GM19238 (cell line): Measurements from ENCODE around the gene TMEM192.
A peak's percentile ranks its signal among the peaks of the same experiment; 100 is the strongest.
"Not testable (repeated sequence)": the region's sequence is repeated elsewhere in the genome, so short reads cannot be mapped to it uniquely, and the experiment has no call there.

Experiments
- DNase-seq: peaks from one replicate; pipeline ENCODE4 v3.0.0; 2011; ENCODE audit warnings: low spot score; ENCODE audit not compliant: insufficient read length

Gene TMEM192

DNA sequence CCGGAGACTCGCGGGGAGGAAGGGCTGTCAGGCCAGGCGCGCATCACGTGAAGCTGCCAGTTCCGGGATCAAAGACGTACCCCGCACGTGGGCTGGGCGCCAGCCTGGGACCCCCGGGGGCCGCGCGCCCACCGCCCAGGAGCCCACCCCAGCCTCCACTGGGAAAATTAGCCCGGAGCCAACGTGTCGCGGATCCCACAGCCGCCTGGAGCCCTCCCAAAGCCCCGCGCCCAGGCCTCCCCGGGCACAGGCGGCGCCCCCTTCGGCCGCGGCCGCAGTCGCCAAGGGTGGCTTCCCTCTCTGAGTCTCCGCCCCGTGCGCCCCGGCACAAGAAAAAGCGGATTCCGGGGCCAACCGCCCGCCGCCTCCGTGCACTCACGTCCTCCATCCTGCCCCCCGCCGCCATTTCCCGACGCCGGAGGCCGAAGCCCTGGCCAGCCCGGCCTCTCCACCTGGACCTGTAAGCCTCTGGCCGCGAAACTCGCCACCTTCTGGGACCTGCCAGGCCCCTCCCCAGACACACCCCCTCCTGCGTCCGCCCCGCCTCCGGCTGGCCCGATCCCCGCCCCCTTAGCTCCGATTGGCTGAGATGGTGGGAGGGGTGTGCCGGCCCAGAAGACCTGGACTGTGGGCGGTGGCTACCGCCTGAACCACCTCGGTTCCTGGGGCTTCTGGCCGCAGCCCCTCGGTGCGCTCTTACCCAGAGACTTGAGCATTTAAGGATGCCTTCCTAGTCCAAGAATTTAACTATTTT lies at the start of gene TMEM192:
Gene TMEM192, minus strand, starts transcription at position 493 of the 754 bp plus-strand sequence. Its CDS starts 87 bp downstream, at position 406.
- peak; percentile 84 for DNase-seq

DNA sequence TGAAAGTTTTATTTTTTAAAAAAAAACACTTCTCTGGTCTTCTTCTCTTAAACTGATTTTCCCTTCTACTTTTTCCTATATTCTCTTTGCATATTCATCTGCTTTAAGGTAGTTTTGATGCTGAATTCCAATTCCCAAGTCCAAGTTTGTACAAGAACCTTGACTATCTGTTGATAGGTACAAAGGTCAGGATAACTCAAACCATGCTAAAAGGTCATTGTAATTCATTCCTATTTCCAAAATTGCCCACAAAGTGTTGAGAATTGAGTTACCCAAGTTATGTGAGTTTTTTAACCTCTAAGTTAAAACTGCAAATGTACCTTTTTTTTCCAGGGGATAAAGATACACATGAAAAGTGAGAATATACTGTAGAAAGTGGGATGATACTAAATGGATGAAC lies 46.1 kb upstream of the TMEM192 start:
- DNase-seq = no peak

DNA sequence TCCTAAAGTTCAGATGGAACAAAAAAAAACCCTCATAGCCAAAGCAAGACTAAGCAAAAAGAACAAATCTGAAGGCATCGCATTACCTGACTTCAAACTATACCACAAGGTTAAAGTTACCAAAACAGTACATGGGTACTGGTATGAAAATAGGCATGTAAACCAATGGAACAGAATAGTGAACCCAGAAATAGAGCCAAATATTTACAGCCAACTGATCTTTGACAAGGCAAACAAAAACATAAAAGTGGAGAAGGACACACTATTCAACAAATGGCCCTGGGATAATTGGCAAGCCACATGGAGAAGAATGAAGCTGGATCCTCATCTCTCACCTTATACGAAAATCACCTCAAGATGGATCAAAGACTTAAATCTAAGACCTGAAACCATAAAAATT lies 44.2 kb upstream of the TMEM192 start:
- DNase-seq = no peak

DNA sequence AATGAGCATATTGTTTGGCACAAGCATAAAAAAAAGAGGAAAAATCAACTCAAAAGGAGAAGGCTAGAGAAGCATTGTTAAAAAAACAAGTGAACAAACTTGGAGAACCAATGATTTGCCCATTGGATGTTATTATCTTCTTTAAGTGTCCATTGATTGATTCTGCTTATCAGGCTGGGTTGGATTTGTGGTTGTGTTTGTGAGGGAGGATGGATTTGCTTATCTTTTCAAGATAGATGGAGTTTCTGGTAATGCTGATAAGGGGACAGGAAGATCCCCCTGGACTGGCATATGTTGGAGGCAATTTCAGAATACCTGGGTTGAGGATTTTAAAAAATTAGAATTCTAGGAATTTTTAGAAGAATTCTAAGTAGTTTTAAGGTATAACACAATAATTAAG lies 41.8 kb upstream of the TMEM192 start:
- no peak for DNase-seq

DNA sequence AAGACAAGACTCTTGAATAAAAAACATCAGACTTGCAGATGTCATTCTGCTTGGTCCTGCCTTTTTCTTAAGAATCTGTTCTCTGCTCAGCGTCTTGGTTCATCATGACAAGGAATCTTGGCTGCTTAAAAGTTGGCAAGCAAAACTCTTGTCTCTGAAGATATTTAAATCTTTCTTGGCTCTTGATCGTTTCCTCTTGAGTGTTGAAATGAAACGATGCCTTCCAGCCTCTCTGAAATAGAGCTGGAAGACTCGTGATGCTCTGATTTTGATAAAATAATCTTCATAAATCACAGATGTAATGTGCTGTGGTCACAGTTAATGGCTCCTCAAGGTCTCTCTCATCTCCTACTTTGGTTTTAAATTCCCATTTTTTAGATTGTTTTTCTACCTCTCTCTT lies 39.9 kb upstream of the TMEM192 start:
- DNase-seq = no peak

DNA sequence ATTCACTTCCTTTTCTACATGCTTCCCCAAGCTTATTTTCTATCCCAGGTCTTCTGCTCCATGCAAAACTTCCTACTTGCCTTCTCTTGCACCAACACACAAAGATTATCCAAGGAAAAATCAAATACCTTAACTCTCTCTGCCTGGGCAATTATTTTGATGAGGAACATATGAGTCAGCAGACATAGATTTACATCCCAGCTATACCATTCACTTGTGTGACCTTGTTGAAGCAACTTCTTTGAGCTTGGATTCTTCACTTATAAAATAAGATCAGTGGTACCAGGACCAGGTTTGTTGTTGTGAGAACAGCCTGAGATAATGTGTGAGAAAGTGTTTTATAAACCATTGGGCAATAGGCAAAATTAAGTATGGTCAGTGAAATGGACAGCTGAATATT lies 39.1 kb upstream of the TMEM192 start:
- DNase-seq = no peak

DNA sequence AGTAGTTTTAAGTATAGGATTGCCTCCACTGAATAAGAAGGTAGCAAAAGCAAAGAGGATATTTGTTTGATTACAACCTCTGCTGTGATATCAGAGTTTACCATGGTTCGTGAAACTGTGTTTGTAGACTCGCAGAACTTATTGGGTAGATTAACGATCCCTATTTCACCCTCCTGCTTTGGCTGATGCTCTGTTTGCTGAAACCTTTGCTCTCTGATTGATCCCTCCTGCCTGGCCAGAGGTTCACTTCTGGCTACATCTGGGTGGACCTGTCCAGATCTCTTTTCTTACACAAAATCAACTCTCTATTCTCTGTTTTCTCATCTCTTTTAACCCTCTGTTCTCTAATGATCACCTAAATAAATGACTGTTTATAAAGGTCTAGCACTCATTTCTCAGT lies 37.9 kb upstream of the TMEM192 start:
- no peak for DNase-seq

DNA sequence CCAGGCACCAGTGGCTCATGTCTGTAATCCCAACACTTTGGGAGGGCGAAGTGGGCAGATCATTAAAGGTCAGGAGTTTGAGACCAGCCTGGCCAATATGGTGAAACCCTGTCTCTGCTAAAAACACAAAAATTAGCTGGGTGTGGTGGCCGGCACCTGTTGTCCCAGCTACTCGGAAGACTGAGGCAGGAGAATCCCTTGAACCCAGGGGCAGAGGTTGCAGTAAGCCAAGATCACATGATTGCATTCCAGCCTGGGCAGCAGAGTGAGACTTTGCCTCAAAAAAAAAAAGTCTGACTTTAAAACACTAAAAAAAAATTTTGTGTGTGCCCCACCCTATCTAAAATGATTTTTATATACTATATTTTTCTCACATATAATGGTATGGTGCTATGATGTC lies 26.2 kb upstream of the TMEM192 start:
- DNase-seq = no peak

DNA sequence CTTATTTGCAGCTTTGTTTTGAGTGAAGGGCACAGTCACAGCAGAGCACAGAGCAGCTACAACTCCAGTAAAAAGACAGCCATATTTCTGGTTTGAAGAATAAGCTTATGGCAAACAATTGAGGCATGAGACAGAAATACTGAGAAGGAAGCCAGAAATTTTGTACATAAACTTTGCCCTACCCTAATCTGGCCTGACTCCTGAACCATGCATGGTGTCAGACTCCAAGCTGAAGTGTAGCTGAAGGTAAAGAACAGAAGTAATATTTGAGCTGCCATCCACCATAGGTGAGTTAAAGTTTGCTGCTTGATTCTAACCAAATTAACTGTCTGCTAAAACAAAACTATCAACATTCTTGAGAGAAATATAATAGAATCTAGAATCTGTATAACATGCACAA lies 24.5 kb upstream of the TMEM192 start:
- no peak for DNase-seq

DNA sequence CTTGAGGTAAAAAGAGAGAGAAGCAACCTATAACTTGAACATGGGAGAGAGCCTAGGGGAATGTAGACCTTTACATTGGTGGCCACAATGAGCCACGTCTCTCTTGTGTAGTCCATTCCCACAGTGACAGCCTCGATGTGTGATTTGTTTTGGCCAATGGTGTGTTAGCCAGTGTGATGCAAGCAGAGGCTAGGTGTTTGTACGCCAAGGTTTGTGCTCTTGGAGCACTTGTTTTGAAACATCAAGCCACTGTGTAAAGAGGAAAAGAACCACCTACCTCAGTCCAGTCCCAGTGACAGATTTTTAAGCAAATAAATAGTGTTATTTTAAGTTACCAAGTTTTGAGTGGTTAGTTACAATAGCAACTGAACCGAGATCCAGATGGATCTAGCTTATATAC lies 23.9 kb upstream of the TMEM192 start:
- DNase-seq = no peak

DNA sequence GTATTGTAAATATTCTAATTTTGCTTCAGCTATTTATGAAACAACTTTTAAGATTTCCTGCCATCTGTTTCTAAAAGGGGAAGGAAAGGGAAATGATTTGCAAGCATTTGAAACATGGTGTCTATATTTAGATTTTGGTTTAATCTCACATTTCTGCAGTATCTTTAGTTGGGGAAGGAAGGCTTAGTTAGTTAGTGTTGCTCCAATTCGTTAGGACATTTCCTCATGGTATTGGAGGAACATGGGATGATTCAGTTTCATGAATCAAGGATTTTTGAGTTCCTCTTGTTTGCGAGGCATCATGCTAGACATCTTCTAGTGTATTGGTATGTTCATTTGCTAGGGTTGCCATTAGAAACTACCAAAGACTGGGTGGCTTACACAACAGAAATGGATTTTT lies 20.5 kb upstream of the TMEM192 start:
- no peak for DNase-seq

DNA sequence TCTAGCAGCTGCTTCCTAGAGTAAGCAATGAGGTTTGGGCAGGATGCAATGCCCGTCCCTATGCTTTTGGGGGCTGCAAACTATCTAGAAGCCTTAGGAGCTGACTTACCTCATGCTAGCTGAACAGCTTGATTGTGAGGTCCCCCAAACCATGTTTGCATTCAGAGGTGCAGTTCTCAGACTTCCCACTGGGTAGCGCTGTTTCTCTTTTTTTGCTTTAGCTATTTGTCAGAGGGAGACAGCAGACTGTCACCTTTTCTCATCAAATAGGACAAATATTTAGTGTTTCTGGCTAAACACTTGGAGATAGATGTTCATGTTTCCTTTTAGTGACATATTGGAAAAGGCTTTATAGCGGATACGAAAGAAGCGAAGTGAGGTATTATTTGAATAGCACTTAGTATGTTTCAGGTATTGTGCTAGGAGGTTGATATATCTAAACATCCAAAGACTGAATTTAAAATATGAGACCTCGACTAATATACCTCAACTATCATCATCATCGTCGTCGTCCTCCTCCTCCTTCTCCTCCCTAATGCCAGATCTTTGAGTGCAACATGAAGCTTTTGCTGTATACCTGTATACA lies 18.7 kb upstream of the TMEM192 start:
- peak; percentile 24 for DNase-seq

DNA sequence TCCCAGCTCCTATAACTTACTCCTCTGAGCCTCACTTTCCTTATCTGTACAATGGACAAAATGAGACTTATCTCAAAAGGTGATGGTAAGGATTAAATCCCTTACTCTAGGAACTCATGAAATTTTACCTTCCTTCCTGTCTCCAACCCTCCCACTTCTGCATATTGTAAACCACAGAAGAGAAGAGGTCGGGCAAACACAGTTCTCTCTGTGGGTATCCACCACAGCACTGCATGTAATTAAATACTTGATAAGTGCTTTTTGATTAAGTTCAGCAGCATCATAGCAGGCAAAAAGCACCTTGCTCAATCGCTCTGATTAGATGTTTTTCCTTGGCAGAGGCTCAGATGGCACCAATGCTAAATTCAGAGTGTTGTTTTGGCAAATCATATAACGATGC lies 17.3 kb upstream of the TMEM192 start:
- DNase-seq = no peak

DNA sequence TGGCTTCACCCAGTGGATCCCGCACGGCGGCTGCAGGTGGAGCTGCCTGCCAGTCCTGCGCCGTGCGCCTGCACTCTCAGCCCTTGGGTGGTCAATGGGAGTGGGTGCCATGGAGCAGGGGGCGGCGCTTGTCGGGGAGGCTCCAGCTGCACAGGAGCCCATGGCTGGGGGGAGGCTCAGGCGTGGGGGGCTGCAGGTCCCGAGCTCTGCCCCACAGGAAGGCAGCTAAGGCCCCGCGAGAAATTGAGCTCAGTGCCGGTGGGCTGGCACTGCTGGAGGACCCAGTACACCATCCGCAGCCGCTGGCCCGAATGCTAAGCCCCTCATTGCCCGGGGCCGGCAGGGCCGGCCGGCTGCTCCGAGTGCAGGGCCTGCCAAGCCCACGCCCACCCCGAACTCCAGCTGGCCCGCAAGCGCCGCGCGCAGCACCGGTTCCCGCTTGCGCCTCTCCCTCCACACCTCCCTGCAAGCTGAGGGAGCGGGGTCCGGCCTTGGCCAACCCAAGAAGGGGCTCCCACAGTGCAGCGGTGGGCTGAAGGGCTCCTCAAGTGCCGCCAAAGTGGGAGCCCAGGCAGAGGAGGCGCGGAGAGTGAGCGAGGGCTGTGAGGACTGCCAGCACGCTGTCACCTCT lies 13.3 kb upstream of the TMEM192 start:
- not testable (repeated sequence) for DNase-seq

DNA sequence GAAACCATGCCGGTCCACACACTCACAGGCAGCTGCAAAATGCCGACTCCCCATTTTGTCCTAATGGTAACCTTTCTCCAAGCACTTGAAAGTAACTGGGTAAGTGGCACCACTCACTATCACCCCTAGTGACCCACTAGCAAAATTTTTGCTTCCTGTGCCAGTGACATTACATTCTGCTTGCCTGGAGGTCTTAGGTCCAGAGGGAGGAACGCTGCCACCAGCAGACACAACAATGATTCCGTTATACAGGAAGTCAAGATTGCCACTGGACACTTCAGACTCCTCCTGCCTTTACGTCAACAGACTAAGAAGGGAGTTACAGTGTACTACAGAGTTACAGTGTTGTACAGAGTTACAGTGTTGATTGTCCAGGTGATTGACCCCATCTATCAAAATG lies 11.8 kb upstream of the TMEM192 start:
- DNase-seq = no peak

DNA sequence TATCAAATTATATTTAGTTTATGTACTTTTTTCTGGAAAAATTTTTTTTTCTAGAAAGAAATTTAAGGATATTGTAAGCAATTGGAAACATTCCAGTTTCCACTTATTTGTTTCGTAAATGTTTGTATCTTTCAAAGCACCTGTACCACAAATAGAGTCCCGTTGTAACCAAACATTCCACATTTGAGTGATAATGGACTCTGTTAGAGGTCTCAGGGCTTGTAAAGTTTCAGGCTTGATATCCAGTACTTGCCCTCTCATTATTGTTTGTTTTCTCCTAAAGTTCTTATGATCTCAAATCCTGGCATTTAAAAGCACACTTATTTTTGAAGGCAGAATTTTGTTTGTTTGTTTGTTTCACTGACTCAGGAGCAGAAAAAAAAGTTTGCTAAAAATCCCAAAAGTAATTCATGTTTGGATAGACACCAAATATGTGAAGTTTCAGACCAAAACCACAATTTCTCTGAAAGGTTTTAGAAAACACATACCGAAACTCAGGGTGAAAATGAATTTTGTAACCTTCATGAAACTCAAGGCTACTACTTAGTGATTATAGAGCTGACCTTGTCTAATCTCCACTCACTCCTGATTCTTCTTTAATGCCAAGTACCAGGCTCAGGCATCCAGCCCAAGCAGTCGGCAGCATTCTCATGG lies 5.7 kb upstream of the TMEM192 start:
- DNase-seq = no peak

DNA sequence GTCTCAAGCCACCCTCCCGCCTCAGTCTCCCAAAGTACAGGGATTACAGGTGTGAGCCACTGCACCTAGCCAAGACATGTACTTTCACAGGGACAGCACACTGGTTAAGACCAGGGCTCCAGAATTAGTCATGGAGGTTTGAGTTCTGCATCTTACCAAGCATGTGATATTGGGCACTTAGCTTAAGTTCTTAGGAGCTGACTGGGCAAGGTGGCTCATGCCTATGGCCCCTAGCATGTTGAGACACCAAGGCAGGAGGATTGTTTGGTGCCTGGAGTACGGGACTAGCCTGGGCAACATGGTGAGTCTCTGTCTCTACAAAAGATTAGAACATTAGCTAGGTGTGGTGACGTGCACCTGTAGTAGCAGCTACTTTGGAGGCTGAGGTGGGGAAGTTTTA lies 2.6 kb upstream of the TMEM192 start:
- DNase-seq = no peak

DNA sequence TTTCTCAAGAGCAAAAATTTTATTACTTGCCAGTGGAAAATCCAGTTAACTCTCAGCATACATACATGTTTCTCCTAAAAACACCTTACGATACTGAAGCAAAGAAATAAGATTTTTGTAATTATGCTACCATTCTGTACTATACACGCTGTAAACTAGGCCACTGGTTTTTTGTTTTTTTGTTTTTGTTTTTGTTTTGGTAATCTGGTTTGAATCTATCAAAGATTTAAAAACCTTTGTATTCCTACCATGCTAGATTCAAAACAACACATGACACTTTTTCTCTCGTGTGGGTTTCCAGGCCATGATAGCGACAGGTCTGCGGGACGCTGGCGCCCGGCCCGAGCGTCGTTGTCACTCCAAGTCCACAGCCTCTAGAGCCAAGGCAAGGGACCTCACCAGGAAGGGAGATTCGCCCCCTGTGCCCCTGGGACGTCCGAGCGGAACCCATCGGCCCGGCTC lies 723 bp downstream of the TMEM192 start:
- no peak for DNase-seq

DNA sequence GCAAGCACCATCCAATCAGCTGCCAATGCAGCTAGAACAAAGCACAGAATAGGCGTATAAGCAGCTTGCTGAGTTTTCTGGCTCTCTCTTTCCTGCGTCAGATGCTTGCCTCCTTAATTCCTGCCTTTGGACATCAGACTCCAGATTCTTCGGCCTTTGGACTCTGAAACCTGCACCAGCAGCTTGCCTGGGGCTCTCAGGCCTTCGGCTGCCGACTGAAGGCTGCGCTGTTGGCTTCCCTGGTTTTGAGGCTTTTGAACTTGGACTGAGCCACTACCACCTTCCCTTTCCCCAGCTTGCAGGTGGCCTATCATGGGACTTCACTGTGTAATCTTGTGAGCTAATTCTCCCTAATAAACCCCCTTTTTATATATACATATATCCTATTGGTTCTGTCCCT lies 6.1 kb downstream of the TMEM192 start:
- DNase-seq = no peak

DNA sequence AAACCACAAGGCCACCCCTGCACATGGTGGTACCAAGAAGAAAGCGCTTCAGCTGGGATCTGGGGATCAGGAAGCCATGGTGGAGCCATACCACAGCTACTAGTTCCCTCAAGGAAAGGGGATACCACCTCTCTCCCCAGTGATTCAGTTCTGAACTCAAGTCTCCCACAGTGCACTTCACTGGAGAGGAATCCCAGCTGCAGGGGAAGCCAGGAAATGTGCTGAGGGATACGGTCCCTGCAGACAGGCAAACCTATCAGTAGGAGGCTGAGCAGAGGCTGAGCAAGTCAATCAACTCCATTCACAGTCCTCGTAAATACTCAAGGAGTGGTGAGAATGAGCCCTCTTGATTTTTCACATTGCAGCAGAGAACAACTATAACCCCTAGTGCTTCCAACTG lies 11.0 kb downstream of the TMEM192 start:
- DNase-seq = no peak

DNA sequence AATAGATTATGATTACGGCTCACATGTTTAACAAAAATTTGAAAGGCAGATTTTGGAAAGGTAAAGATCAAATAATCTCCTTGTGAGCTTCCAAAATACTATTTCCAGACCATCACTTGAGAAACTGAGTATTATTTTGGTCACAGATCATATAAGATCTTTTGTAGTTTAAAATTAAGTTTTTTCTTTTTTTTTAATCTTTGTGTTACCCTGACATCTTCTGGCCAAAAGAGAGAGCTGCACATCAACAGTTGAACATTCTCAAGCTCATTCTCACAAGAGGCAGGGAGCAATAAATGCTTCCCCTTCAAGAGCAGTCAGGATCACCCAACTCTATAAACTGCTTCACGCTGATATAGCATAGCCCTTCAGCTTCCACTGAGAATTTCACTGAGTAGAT lies 15.9 kb downstream of the TMEM192 start:
- DNase-seq = no peak

DNA sequence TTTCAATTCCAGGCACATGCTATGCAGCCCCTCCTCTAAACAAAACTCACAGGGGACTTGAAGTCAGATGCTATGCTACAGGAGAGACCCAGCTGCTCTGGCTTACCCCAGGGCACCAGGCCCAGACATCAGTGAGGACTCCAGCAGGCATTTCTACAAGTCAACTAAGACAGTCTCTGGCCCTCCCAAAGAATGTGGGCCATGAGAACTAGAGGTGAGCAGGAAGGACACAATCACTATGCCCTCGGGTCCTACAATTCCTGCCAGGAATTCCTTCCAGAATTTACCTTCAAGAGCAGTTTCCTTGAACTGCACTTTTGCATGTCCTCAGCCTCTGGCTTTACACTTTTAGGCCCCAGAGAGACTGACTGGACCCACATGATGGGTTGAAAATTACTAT lies 17.4 kb downstream of the TMEM192 start:
- DNase-seq = no peak
